Pancreas (tissue), 10 donors: ENCODE results near the gene XYLT2. TPM values are rescaled to one million over a fixed set of nuclear protein-coding genes. Genes with fewer than 3 reads are reported as not detected.

ENCODE experiments used
- ATAC-seq, 4 donors: fragments of 200-7000 bp; cut with Tn5 transposase; one replicate each; pipeline versions ENCODE4 v1.8.0 to v1.9.1; 2020; ENCODE audit warnings: mild to moderate bottlenecking in 4 of 4, moderate library complexity in 4 of 4
- DNase-seq, 6 donors: peaks; one replicate each; pipeline ENCODE4 v3.0.0-alpha.2; 2020
- FAIRE-seq: peaks from 2 replicates; lab custom pipeline; 2012; peaks lifted over from hg19 to GRCh38; lab: Jason Lieb, UNC
- H3K27ac ChIP-seq, 4 donors: fragments of 200-600 bp; sonication (generic); 1 replicate in 3 of 4; 2 replicates in 1 of 4; pipeline versions ENCODE4 v1.5.0 to v1.8.0; 2020
- H3K27me3 ChIP-seq, 4 donors: fragments of 200-600 bp; one replicate each; pipeline ENCODE4 v1.8.0; 2021
- H3K36me3 ChIP-seq, 3 donors: fragments of 200-600 bp; sonication (generic) in 1 of 3; one replicate each; pipeline versions ENCODE4 v1.5.0 to v1.8.0; 2020 to 2021
- H3K4me1 ChIP-seq, 3 donors: fragments of 200-600 bp; one replicate each; pipeline ENCODE4 v1.8.0; 2021
- H3K4me3 ChIP-seq, 4 donors: fragments of 200-600 bp; sonication (generic) in 2 of 4; one replicate each; pipeline versions ENCODE4 v1.5.0 to v1.8.0; 2020 to 2021
- H3K9me3 ChIP-seq, 4 donors: fragments of 200-600 bp; one replicate each; pipeline ENCODE4 v1.8.0; 2021
- WGBS, 2 donors: extraction: QIAGEN DNeasy Blood & Tissue Kit; methylation state at CpG; one replicate each; pipeline ENCODE4 v1.1.7; 2013; 5-methylcytosine and 5-hydroxymethylcytosine counted together
- intact Hi-C, 3 donors: fragments of 100-400 bp; cut with DNase I; formaldehyde crosslinking; loops; one replicate each; pipeline versions ENCODE4 v1.11.1 to v1.14.2; 2022
- polyA plus RNA-seq, 2 donors: library from polyadenylated mRNA; stranded (reverse); fragments of 200-250 nt; gene quantifications; one replicate each; pipeline ENCODE4 v1.2.3, GENCODE V29; 2013
- total RNA-seq, 6 donors: library from RNA; stranded (reverse); fragmentation: NEBNext Ultra II Directional in 4 of 6; extraction: Animal tissue kit (Norgen Biotek cat#: 25700) in 4 of 6; gene quantifications; one replicate each; pipeline versions ENCODE4 v1.2.1 to v1.2.4, GENCODE V29; 2021 to 2023
- TF ChIP-seq, protein P1 (sequence below), 4 donors: fragments of 200-600 bp; sonication (generic) in 3 of 4; IDR thresholded peaks; one replicate each; pipeline versions ENCODE4 v1.5.0 to v1.8.0; 2021; ENCODE audit warnings: antibody characterized with exemption in 4 of 4
- donor health status: healthy with polysubstance abuse.
- donor health status: DM: no; HTN: no; CAD: no; lungs with moderate emphysema.
- donor health status: DM: no; HTN: no; CAD: no.
- donor health status: control.
- donor health status: control.
- donor health status: Bipolar disorder and iron deficiency.
- donor health status: DM: yes; HTN: yes; CAD: no.
- donor health status: DM: no; HTN: no; CAD: no.
- donor health status: DM: no; HTN: no; CAD: no.
- donor health status: DM: yes; HTN: yes; CAD: no.

XYLT2 gene
- total and polyA plus RNA-seq, 8 donors = 9.8 to 15.5 (median 12.6) TPM

GRCh38 chr17:50319306-50320004, 26.5 kb upstream of the XYLT2 start:
- ATAC-seq (no peak), DNase-seq (peak in 1 of 6 donors; percentile 3), FAIRE-seq (no peak)
- TF ChIP-seq, protein P1, sequence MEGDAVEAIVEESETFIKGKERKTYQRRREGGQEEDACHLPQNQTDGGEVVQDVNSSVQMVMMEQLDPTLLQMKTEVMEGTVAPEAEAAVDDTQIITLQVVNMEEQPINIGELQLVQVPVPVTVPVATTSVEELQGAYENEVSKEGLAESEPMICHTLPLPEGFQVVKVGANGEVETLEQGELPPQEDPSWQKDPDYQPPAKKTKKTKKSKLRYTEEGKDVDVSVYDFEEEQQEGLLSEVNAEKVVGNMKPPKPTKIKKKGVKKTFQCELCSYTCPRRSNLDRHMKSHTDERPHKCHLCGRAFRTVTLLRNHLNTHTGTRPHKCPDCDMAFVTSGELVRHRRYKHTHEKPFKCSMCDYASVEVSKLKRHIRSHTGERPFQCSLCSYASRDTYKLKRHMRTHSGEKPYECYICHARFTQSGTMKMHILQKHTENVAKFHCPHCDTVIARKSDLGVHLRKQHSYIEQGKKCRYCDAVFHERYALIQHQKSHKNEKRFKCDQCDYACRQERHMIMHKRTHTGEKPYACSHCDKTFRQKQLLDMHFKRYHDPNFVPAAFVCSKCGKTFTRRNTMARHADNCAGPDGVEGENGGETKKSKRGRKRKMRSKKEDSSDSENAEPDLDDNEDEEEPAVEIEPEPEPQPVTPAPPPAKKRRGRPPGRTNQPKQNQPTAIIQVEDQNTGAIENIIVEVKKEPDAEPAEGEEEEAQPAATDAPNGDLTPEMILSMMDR (IDR thresholded peaks at IDR 0.05) = no peak
- intact Hi-C loops = no loop called here
- Histone ChIP-seq H3K27ac (no peak overlapping the region), H3K36me3 (no peaks in the 10 kb centered on the region), H3K9me3 (no peaks in the 10 kb centered on the region), H3K27me3 (no peaks in the 10 kb centered on the region), H3K4me3 (no peak overlapping the region), H3K4me1 (no peaks in the 10 kb centered on the region)
- WGBS, 2 donors = 80 to 84% methylated on average over 12 of the region's 12 CpGs

GRCh38 chr17:50322271-50322670, 23.7 kb upstream of the XYLT2 start:
- 74 to 80% methylated on average over 7 of the region's 7 CpGs for WGBS, 2 donors
- Histone ChIP-seq H3K9me3 (no peaks in the 10 kb centered on the region), H3K4me3 (no peak overlapping the region), H3K4me1 (no peaks in the 10 kb centered on the region), H3K36me3 (no peaks in the 10 kb centered on the region), H3K27ac (no peak overlapping the region), H3K27me3 (no peaks in the 10 kb centered on the region)
- ATAC-seq (no peak), DNase-seq (no peak), FAIRE-seq (no peak)
- intact Hi-C loops = no loop called here
- TF ChIP-seq, protein P1 (IDR thresholded peaks at IDR 0.05) = no peak

DNA sequence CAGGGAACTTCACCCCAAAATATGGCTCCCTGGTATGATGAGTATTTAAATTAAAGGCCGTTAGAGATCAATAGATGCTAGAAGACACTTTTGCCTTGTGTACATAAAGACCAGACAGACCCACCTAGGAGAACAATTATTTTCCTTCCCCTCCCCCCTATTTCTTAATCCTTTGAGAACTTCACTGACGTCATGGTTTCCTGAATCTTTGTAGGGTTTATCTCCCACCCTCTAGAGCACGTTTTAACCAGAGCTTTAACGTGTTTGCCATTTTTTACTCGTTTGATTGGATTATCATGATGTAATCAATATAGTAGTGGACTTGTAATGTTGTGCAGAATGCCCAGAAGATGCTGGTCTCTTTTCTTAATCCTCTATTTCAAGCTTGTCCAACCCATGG, 22.9 kb upstream of the XYLT2 start:
- 61 to 76% methylated on average over 5 of the region's 5 CpGs for WGBS, 2 donors
- DNase-seq (no peak), ATAC-seq (no peak), FAIRE-seq (no peak)
- no peaks in the 10 kb centered on the region for H3K4me1 ChIP-seq
- TF ChIP-seq, protein P1 (IDR thresholded peaks at IDR 0.05) = no peak
- H3K27ac ChIP-seq = no peak overlapping the region
- no peaks in the 10 kb centered on the region for H3K36me3 ChIP-seq
- intact Hi-C loops = no loop called here
- no peaks in the 10 kb centered on the region for H3K9me3 ChIP-seq
- no peak overlapping the region for H3K4me3 ChIP-seq
- no peaks in the 10 kb centered on the region for H3K27me3 ChIP-seq

DNA sequence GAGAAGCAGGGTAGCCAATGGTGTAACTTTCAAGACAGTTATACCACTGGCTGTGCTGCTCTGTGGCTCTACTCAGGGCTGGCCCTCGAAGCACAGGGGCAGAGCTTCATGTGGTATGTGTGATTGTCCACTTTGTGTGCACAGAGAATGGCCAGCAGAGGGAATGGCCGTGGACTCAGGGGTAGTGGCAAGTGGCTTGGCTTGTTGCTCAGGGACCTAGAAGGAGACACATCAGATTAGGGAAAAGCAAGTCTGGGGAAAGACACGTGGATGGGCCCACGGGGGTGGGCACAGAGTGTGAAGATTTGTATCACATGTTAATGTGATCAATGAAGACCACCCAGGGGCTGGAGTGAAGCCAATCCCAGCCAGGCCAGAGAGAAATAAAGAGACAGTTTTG, 20.0 kb upstream of the XYLT2 start:
- H3K27ac ChIP-seq = no peak overlapping the region
- H3K4me1 ChIP-seq = no peaks in the 10 kb centered on the region
- no peaks in the 10 kb centered on the region for H3K27me3 ChIP-seq
- DNase-seq = peak in 1 of 6 donors; percentile 35
- H3K4me3 ChIP-seq = no peak overlapping the region
- no peak for FAIRE-seq
- H3K9me3 ChIP-seq = no peaks in the 10 kb centered on the region
- no peak for ATAC-seq
- TF ChIP-seq, protein P1 (IDR thresholded peaks at IDR 0.05) = no peak
- H3K36me3 ChIP-seq = no peaks in the 10 kb centered on the region
- 42 to 51% methylated on average over 4 of the region's 4 CpGs for WGBS, 2 donors
- intact Hi-C loops = no loop called here

DNA sequence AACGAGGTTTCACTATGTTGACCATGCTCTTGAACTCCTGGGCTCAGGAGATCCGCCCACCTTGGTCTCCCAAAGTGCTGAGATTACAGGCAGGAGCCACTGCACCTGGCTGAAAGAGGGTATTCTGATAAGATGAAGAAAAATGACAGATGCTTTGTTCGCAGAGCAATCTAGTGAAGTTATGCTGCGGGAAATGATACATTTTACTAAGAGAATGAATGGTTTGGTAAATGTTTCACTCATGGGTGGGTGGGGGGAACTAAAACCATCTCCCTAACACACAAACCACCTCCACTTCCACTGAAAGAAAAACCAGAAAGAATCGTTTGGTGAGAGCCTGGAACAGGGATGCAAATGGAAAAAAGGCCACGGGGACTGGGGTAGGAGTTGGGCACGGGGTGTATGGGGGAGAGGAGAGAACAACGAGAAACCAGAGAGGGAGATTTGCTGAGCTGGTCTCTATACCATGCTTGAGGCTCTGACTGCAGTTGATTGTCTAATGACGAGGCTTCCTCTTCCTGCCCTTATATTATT, 19.0 kb upstream of the XYLT2 start:
- TF ChIP-seq, protein P1 (IDR thresholded peaks at IDR 0.05) = no peak
- Histone ChIP-seq H3K4me1 (no peaks in the 10 kb centered on the region), H3K27me3 (no peaks in the 10 kb centered on the region), H3K27ac (no peak overlapping the region), H3K36me3 (no peaks in the 10 kb centered on the region), H3K4me3 (no peak overlapping the region), H3K9me3 (no peaks in the 10 kb centered on the region)
- WGBS, 2 donors = 44 to 49% methylated on average over 9 of the region's 9 CpGs
- FAIRE-seq (no peak), DNase-seq (peak in 1 of 6 donors; percentile 2), ATAC-seq (no peak)
- intact Hi-C loops = no loop called here
